Activated B cell treated with CpG ODN at 0.5 μM for 24 hours (primary cell): ENCODE results near the gene XYLT1. TPM values are rescaled to one million over a fixed set of nuclear protein-coding genes. Genes with fewer than 3 reads are reported as not detected.

Experiments
- ATAC-seq: fragments of 200-7000 bp; cut with Tn5 transposase; one replicate; pipeline ENCODE4 v1.10.0; 2021; ENCODE audit warnings: low read depth, mild to moderate bottlenecking, moderate library complexity
- CTCF ChIA-PET: fragments of 350-600 bp; sonication (Branson Sonifier 250); formaldehyde crosslinking; loops from one replicate; lab custom pipeline; 2021; ENCODE audit warnings: antibody characterized with exemption; lab: Charles Lee
- POLR2A ChIA-PET: fragments of 350-600 bp; sonication (Branson Sonifier 250); formaldehyde crosslinking; loops from one replicate; lab custom pipeline; 2021; ENCODE audit warnings: antibody characterized with exemption; lab: Charles Lee
- DNase-seq: peaks from one replicate; pipeline ENCODE4 v3.0.0; 2022
- H3K27ac Mint-ChIP-seq: one replicate; pipeline ENCODE4 v1.8.0; 2020; ENCODE audit warnings: mixed read lengths
- H3K27me3 Mint-ChIP-seq: one replicate; pipeline ENCODE4 v1.8.0; 2021; ENCODE audit warnings: mixed read lengths
- H3K36me3 Mint-ChIP-seq: one replicate; pipeline ENCODE4 v1.8.0; 2021; ENCODE audit warnings: low read depth, mixed read lengths
- H3K4me1 Mint-ChIP-seq: one replicate; pipeline ENCODE4 v1.8.0; 2021; ENCODE audit warnings: mixed read lengths
- H3K4me3 Mint-ChIP-seq: one replicate; pipeline ENCODE4 v1.8.0; 2020; ENCODE audit warnings: mild to moderate bottlenecking, mixed read lengths
- H3K9me3 Mint-ChIP-seq: one replicate; pipeline ENCODE4 v1.8.0; 2020; ENCODE audit warnings: mixed read lengths
- intact Hi-C: fragments of 100-400 bp; cut with micrococcal nuclease; formaldehyde crosslinking; loops from one replicate; pipeline ENCODE4 v1.15.1; 2024
- total RNA-seq: library from RNA; stranded (reverse); gene quantifications from 2 replicates; pipeline ENCODE4 v1.2.3, GENCODE V29; 2022
- TF ChIP-seq, protein P1 (sequence below): fragments of 200-600 bp; IDR thresholded peaks from one replicate; pipeline ENCODE4 v1.8.0; 2022; ENCODE audit warnings: antibody characterized with exemption, mild to moderate bottlenecking

XYLT1 gene
- total RNA-seq, 1 donor from 2014 or later: 17.0 TPM

DNA sequence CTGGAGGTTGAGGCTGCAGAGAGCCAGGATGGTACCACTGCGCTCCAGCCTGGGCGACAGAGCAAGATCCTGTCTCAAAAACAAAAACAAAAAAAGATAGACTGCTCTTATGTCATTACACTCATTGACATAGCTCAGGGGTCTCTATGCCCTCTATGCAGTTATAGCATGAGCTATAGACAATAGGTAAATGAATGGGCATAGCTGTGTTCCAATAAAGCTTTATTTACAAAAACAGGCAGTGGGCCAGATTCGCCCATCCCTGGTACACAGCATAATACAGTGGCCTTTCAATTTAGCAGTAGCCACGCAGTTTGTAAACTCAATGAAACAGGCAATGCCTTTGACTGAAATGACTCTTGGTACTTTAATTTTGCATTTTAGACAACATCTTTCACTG lies 51.5 kb downstream of the XYLT1 start:
- TF ChIP-seq, protein P1, sequence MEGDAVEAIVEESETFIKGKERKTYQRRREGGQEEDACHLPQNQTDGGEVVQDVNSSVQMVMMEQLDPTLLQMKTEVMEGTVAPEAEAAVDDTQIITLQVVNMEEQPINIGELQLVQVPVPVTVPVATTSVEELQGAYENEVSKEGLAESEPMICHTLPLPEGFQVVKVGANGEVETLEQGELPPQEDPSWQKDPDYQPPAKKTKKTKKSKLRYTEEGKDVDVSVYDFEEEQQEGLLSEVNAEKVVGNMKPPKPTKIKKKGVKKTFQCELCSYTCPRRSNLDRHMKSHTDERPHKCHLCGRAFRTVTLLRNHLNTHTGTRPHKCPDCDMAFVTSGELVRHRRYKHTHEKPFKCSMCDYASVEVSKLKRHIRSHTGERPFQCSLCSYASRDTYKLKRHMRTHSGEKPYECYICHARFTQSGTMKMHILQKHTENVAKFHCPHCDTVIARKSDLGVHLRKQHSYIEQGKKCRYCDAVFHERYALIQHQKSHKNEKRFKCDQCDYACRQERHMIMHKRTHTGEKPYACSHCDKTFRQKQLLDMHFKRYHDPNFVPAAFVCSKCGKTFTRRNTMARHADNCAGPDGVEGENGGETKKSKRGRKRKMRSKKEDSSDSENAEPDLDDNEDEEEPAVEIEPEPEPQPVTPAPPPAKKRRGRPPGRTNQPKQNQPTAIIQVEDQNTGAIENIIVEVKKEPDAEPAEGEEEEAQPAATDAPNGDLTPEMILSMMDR: no peak
- Mint-ChIP-seq H3K27me3 (no peaks in the 10 kb centered on the region), H3K4me1 (peaks cover 42% of the 10 kb centered on the region), H3K36me3 (peaks cover 3% of the 10 kb centered on the region), H3K27ac (no peak overlapping the region), H3K4me3 (no peak overlapping the region), H3K9me3 (no peaks in the 10 kb centered on the region)
- ChIA-PET POLR2A (interaction anchor here (0.6 kb wide), 1 partner anchor 184 kb away, joined by 6 read pairs; no protein-coding TSS in a partner anchor), CTCF (interaction anchor here (1.4 kb wide), 1 partner anchor 49 kb away, joined by 3 read pairs; no protein-coding TSS in a partner anchor)
- ATAC-seq: no peak
- intact Hi-C loops: loop anchor here (5.0 kb wide), 1 partner anchor 113 kb away; no protein-coding TSS in a partner anchor
- DNase-seq: no peak

DNA sequence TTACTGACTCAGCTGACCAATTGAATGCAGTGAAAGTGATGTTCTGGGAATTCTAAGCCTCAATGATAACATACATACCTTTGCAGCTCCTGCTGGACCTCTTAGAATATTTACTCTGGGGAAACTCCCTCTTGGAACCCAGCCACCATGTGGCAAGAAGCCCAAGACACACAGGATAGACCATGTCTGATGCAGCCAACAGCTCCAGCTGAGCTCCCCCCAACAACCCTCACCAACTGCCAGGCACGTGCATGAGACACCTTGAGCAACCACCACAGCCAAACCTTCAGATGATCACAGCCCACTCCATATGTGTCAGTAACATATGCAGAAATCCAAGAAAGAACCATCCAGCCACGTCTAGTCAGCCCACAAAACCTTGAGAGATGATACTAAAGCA lies 53.0 kb downstream of the XYLT1 start:
- Mint-ChIP-seq H3K27ac (peak overlapping the region; percentile 95), H3K4me3 (peak overlapping the region; percentile 28), H3K4me1 (peaks cover 57% of the 10 kb centered on the region), H3K9me3 (no peaks in the 10 kb centered on the region), H3K36me3 (peaks cover 3% of the 10 kb centered on the region), H3K27me3 (no peaks in the 10 kb centered on the region)
- intact Hi-C loops: loop anchor here (2.0 to 5.0 kb wide), 3 partner anchors 23 to 139 kb away; no protein-coding TSS in a partner anchor
- ATAC-seq (no peak), DNase-seq (no peak)
- ChIA-PET CTCF (interaction anchor here (1.2 to 2.3 kb wide), 5 partner anchors 40 to 162 kb away, joined by 4 to 12 read pairs (median 5); no protein-coding TSS in a partner anchor), POLR2A (interaction anchor here (0.5 to 4.1 kb wide), 11 partner anchors 10 to 116 kb away, joined by 3 to 31 read pairs (median 7); partner anchors contain the start of gene XYLT1)
- TF ChIP-seq, protein P1: no peak

GRCh38 chr16:17416461-17417311 lies 54.1 kb downstream of the XYLT1 start:
- POLR2A ChIA-PET: interaction anchor here (0.5 to 4.1 kb wide), 15 partner anchors 8 to 115 kb away, joined by 3 to 31 read pairs (median 4); partner anchors contain the start of gene XYLT1
- CTCF ChIA-PET: interaction anchor here (0.6 to 2.9 kb wide), 15 partner anchors 36 to 163 kb away, joined by 3 to 15 read pairs (median 5); no protein-coding TSS in a partner anchor
- Mint-ChIP-seq H3K4me3 (peak overlapping the region; percentile 77), H3K9me3 (no peaks in the 10 kb centered on the region), H3K36me3 (peaks cover 3% of the 10 kb centered on the region), H3K27me3 (no peaks in the 10 kb centered on the region), H3K27ac (peak overlapping the region; percentile 95), H3K4me1 (peaks cover 68% of the 10 kb centered on the region)
- intact Hi-C loops: loop anchor here (1.0 to 5.0 kb wide), 11 partner anchors 24 to 345 kb away; no protein-coding TSS in a partner anchor
- TF ChIP-seq, protein P1: no peak
- DNase-seq (peak; percentile 57), ATAC-seq (peak; percentile 86)

DNA sequence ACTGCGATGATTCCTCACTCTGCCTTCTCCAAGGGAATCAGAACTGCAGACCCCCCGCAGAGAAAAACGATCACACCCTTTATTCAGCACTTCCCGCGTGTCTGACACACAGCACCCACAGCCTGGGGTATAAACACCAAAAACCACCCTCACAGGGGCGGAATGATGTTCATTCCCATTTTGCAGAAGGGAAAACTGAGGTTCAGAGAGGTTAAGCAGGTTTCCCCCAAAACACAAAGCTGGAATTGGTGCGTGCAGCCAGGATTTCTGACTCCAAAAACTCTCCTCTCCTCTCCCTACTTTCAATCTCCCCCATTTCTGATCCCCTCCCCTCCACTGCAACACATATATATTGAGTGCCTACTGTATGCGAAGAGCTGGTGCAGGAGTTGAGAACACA lies 55.8 kb downstream of the XYLT1 start:
- ChIA-PET CTCF (interaction anchor here (1.6 to 2.9 kb wide), 2 partner anchors 53 to 136 kb away, joined by 7 to 15 read pairs; no protein-coding TSS in a partner anchor), POLR2A (interaction anchor here (0.6 to 4.1 kb wide), 6 partner anchors 13 to 53 kb away, joined by 3 to 31 read pairs (median 15); no protein-coding TSS in a partner anchor)
- Mint-ChIP-seq H3K9me3 (no peaks in the 10 kb centered on the region), H3K36me3 (peaks cover 3% of the 10 kb centered on the region), H3K27ac (peak overlapping the region; percentile 95), H3K27me3 (no peaks in the 10 kb centered on the region), H3K4me1 (peaks cover 76% of the 10 kb centered on the region), H3K4me3 (peak overlapping the region; percentile 82)
- TF ChIP-seq, protein P1: no peak
- intact Hi-C loops: loop anchor here (5.0 kb wide), 1 partner anchor 117 kb away; no protein-coding TSS in a partner anchor
- ATAC-seq (no peak), DNase-seq (no peak)
